Sigmoid colon (tissue), 3 donors: ENCODE data around the gene TRIM62.

Experiments used
- POLR2A ChIP-seq, 2 donors: fragments of 450-650 bp; IDR thresholded peaks; one replicate each; pipeline ENCODE4 v1.6.1; 2016; ENCODE audit warnings: antibody characterized with exemption in 2 of 2, mild to moderate bottlenecking in 2 of 2, moderate library complexity in 2 of 2
- TF ChIP-seq, protein P1 (sequence below), 4 experiments: fragments of 450-650 bp in 3 of 4; fragments of 200-600 bp in 1 of 4; IDR thresholded peaks; one replicate each; pipeline ENCODE4 v1.5.1; 2016 to 2019; ENCODE audit warnings: antibody characterized with exemption in 4 of 4, mild to moderate bottlenecking in 3 of 4, moderate library complexity in 2 of 4

DNA sequence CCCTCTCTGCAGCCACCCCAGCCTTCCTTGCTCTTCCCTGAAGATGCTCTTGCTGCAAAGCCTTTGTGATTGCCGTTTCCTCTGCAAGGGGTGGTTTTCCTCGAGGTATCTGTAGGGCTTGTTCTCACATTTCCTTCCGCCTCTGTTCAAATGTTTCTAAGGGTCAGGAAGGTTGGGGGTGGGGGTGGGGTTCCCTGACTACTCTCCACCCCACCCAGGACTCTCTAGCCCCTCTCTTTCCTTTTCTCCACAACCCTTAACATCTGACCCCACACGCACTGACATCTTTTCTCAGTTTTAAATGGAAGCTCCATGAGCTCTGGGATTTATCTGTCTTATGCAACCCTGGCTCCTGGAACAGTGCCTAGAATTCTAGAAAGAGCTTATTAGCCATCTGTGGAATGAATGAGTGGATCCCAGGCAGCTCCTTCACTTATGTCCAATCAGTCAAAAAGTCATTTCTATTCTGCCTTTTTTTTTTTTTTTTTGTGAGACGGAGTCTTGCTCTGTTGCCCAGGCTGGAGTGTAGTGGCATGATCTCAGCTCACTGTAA, 47.2 kb upstream of the TRIM62 start:
- TF ChIP-seq, protein P1, sequence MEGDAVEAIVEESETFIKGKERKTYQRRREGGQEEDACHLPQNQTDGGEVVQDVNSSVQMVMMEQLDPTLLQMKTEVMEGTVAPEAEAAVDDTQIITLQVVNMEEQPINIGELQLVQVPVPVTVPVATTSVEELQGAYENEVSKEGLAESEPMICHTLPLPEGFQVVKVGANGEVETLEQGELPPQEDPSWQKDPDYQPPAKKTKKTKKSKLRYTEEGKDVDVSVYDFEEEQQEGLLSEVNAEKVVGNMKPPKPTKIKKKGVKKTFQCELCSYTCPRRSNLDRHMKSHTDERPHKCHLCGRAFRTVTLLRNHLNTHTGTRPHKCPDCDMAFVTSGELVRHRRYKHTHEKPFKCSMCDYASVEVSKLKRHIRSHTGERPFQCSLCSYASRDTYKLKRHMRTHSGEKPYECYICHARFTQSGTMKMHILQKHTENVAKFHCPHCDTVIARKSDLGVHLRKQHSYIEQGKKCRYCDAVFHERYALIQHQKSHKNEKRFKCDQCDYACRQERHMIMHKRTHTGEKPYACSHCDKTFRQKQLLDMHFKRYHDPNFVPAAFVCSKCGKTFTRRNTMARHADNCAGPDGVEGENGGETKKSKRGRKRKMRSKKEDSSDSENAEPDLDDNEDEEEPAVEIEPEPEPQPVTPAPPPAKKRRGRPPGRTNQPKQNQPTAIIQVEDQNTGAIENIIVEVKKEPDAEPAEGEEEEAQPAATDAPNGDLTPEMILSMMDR (IDR thresholded peaks at IDR 0.05), result no peak
- TF ChIP-seq POLR2A (IDR thresholded peaks at IDR 0.05), result no peak
